ENCODE measurements around the gene ELOF1. TPM values are rescaled to one million over a fixed set of nuclear protein-coding genes. Genes with fewer than 3 reads are reported as not detected.

The ELOF1 gene
- polyA plus RNA-seq, 1 of the 3 experiments (the other 2 are of a cell fraction): 157 TPM

- TF ChIP-seq IRF3 (IDR thresholded peaks at IDR 0.05; ENCODE audit: low read depth, low read length): no peak
- no peak for TF ChIP-seq USF2 (IDR thresholded peaks at IDR 0.05; ENCODE audit: borderline replicate concordance, low read depth, low read length)
- TF ChIP-seq CHD2 (IDR thresholded peaks at IDR 0.05; ENCODE audit: low read length, partially characterized antibody): peak; percentile 57
- no peak for TF ChIP-seq TEAD4 (IDR thresholded peaks at IDR 0.05; ENCODE audit: borderline replicate concordance, insufficient read depth)
- peak; percentile 98 for TF ChIP-seq POLR2AphosphoS5 (IDR thresholded peaks at IDR 0.05; ENCODE audit: low read depth, low read length)
Observed at GRCh38 chr19:11597202-11598102, 38.4 kb upstream of the ELOF1 start, which contains the start of gene ZNF627 (continued).

- no peak for TF ChIP-seq PBX3 (IDR thresholded peaks at IDR 0.05)
- no peak for TF ChIP-seq TEAD4 (IDR thresholded peaks at IDR 0.05; ENCODE audit: borderline replicate concordance, insufficient read depth)
- no peak for TF ChIP-seq IRF3 (IDR thresholded peaks at IDR 0.05; ENCODE audit: low read depth, low read length)
- no peak for TF ChIP-seq CHD2 (IDR thresholded peaks at IDR 0.05; ENCODE audit: low read length, partially characterized antibody)
- TF ChIP-seq MEF2A (IDR thresholded peaks at IDR 0.05; ENCODE audit: borderline replicate concordance, low read depth): no peak
- no peak for TF ChIP-seq SIN3A (IDR thresholded peaks at IDR 0.05; ENCODE audit: borderline replicate concordance, low read depth, low read length)
- H3F3A ChIP-seq (replicated peaks; ENCODE audit: insufficient read depth): no peaks in the 10 kb centered on the region
- peaks cover 21% of the 10 kb centered on the region for H4K20me1 ChIP-seq (ENCODE audit: insufficient read depth)
- no peak overlapping the region for H3K9ac ChIP-seq
- peaks cover 39% of the 10 kb centered on the region for H3K79me2 ChIP-seq (ENCODE audit: insufficient read depth)
- no peaks in the 10 kb centered on the region for H3K9me2 ChIP-seq
- no peak overlapping the region for H3K4me3 ChIP-seq (ENCODE audit: low read depth in 2 of 2, low read length in 1 of 2)
- DNase-seq: no peak
- no peaks in the 10 kb centered on the region for H3K9me3 ChIP-seq
- 96% methylated on average over 10 of the region's 10 CpGs for WGBS (ENCODE audit: low lambda C conversion rate)
- H3K4me2 ChIP-seq: no peak overlapping the region
- H3K36me3 ChIP-seq (replicated peaks in 1 of 2; ENCODE audit: control insufficient read depth in 1 of 2, insufficient read depth in 2 of 2, low read length in 1 of 2): peaks cover 0 to 23% of the 10 kb centered on the region in 2 experiments
- peaks cover 0 to 5% of the 10 kb centered on the region in 2 experiments; a peak in 2 of 4 replicates for H3K4me1 ChIP-seq (ENCODE audit: control insufficient read depth in 1 of 2, insufficient read depth in 2 of 2, low read depth in 1 of 2, low read length in 1 of 2)
- H2AFZ ChIP-seq (ENCODE audit: low read depth): no peak overlapping the region
- CTCF ChIA-PET: interaction anchor here (0.6 kb wide), 1 partner anchor 8 kb away, joined by 4 read pairs; no protein-coding TSS in a partner anchor
- POLR2A ChIA-PET: interaction anchor here (1.1 to 2.2 kb wide), 2 partner anchors 8 to 44 kb away, joined by 3 to 9 read pairs; no protein-coding TSS in a partner anchor
- H3K27me3 ChIP-seq (ENCODE audit: insufficient read depth): no peaks in the 10 kb centered on the region
- no peak overlapping the region for H3K27ac ChIP-seq (ENCODE audit: low read depth in 2 of 2, low read length in 1 of 2)
Observed at GRCh38 chr19:11596156-11596555, 37.1 kb upstream of the ELOF1 start.

Measured in SK-N-SH (cell line).